Choroid plexus epithelial cell (primary cell): ENCODE measurements around the gene RBFOX2.
A peak's percentile ranks its signal among the peaks of the same experiment; 100 is the strongest.

Experiments used
- DNase-seq: peaks from one replicate; pipeline ENCODE4 v3.0.0-alpha.2; 2010; ENCODE audit warnings: low read depth
- H3K4me3 ChIP-seq: 2 replicates; pipeline ENCODE4 v1.5.1; 2011; ENCODE audit warnings: low read depth, mild to moderate bottlenecking, control low read depth, low read length, moderate library complexity
- TF ChIP-seq, protein P1 (sequence below): conservative IDR thresholded peaks from 2 replicates; pipeline ENCODE4 v1.5.1; 2011; ENCODE audit warnings: low read depth, mild to moderate bottlenecking, control low read depth, inconsistent platforms, low read length, moderate library complexity

The RBFOX2 gene

DNA sequence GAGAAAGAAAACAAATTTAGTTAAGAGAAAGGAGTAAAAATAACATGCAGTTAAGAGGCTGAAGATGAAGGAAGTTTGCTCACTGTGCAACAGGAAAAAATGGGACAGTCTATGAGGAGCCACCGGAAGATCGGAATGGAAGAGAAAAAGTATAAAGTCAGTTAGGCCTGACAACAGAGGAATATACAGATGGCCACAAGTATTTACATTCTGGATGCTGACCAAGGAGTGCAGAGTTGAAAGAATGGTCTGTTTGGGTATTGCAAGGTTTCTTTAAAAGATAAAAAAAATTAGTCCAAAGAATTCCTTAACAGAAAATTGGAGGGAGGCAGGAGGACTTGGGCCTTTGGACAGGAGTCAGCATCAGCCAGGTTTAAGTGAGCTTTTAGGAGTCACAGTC, 37.5 kb downstream of the RBFOX2 start:
- no peak overlapping the region for H3K4me3 ChIP-seq
- DNase-seq, result peak; percentile 67
- TF ChIP-seq, protein P1, sequence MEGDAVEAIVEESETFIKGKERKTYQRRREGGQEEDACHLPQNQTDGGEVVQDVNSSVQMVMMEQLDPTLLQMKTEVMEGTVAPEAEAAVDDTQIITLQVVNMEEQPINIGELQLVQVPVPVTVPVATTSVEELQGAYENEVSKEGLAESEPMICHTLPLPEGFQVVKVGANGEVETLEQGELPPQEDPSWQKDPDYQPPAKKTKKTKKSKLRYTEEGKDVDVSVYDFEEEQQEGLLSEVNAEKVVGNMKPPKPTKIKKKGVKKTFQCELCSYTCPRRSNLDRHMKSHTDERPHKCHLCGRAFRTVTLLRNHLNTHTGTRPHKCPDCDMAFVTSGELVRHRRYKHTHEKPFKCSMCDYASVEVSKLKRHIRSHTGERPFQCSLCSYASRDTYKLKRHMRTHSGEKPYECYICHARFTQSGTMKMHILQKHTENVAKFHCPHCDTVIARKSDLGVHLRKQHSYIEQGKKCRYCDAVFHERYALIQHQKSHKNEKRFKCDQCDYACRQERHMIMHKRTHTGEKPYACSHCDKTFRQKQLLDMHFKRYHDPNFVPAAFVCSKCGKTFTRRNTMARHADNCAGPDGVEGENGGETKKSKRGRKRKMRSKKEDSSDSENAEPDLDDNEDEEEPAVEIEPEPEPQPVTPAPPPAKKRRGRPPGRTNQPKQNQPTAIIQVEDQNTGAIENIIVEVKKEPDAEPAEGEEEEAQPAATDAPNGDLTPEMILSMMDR, result no peak

DNA sequence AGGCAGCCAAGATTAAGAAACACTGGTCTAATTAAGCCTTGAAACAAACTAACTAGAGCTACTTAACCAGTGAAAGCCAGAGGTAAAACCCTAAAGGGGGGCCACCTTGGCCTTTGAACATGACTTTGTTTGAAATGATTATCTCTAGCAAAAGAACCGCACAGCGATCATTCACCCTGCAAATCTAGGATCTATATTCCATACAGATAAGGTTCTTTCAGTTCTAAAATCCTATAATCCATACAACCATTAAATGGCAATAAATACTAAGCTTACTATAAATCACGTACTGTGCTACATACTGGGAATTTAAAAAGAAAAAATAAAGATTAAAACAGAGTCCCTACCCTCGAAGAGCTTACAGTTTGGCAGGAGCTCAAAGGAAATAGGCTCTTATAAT, 40.6 kb downstream of the RBFOX2 start:
- TF ChIP-seq, protein P1, result no peak
- H3K4me3 ChIP-seq, result no peak overlapping the region
- no peak for DNase-seq

DNA sequence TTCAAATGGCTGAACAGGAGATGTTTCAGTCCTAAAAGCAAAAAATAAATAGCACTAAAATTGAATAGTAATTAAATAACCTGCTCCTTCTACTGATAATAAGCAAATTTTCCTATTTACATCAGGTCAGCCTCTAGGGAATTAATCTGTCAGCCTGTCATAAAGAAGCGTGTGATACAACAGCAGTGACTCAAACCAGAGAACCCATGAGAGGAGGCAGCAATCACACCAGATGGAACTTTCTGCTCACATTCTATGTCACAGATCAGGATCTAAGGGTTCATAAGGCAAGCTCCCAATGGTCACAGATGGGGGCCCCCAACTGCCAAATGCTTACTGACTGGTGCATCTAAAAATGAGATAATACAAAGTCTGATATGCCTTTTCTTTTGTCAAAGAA, 41.1 kb downstream of the RBFOX2 start:
- TF ChIP-seq, protein P1, result no peak
- DNase-seq, result no peak

DNA sequence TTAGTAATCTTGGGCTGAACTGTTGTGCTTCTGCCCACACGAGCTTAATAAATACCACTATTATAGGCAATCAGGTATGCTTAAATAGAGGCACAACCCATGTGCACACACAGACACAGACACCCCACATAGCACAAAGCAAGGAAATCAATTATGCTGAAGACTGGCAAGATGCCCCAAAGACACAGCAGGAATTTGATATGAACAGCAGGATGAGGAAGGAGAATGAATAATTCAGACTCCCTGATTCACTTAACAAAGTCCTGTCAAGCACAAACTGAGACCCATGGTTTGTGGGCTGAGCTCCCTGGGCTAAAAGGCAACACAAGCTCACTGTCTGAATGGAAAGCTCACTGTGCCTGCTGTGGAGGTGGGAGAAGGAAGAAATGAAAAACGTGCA, 42.5 kb downstream of the RBFOX2 start:
- TF ChIP-seq, protein P1, result no peak
- DNase-seq, result peak; percentile 38

More for the DNA sequence above, 41.1 kb downstream of the RBFOX2 start:
- H3K4me3 ChIP-seq, result no peak overlapping the region

DNA sequence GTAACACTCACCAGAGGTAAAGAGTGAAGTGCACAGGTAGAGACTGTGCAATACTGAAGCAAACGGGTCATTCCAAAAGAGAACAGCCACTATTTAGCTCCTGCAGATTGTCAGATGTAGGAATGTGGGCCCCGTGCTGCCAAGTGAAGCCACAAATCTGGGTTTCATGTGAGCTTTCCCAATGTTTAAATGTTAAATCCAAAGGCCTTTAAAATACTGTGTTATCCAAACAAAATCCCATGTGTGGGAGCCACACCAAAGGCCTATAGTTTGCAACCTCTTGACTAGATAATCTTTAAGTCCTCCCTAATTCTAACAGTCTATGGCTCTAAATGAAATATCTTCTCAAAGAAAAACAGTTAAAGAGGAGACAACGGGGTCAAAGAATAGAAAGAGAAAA, 43.3 kb downstream of the RBFOX2 start:
- no peak for DNase-seq
- TF ChIP-seq, protein P1, result no peak
- no peak overlapping the region for H3K4me3 ChIP-seq

More for the DNA sequence above, 42.5 kb downstream of the RBFOX2 start:
- H3K4me3 ChIP-seq, result no peak overlapping the region

DNA sequence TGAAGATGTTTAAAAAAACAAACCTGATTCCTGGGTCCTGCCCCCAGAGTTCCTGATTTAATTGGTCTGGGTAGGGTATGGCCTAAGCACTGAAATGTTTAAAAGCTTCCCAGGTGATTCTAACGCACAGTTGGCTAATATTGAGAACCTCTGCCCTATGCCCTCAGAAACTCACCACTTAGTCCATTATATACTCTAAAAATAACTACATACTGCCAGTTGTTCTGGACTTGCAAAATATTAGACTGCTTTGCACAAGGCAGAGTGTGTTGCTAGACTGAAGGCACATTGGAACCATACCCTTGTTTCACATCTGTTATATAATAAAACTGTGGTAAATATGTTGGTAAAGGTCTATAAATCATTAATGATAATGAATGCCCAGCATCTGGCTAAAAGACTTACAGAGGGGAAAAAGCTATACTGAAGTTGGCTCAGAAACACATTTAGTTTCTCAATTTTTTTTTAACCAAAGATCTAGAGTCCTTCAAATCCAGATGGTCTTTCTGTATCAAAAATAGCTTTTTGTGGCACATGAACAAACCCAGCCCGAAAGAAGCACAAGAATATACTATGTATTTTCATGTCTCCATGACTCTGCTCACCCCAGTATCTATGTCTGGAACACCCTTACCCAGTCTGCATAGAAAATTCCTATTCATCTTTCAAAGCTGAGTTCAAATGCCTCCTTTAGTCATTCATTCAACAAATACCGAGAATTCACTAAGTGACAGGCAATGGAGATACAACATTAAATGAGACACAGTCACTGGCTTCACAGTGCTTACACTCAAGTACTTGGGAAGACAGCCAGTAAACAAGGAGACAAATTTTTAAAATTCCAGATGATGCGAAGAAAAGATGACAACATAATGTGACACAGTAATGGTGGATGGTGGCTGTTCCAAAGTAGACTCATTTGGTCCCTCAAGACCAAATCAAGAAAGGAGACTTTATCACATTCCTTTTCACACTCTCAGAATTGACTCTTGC, 44.1 kb downstream of the RBFOX2 start:
- DNase-seq, result no peak
- TF ChIP-seq, protein P1, result no peak
- H3K4me3 ChIP-seq, result no peak overlapping the region
